ENCODE results near the gene MAPKAP1.

The MAPKAP1 gene

GRCh38 chr9:125472562-125472925 is 234.5 kb downstream of the MAPKAP1 start:
- H3K4me3 ChIP-seq (replicated peaks; ENCODE audit: insufficient read depth, low read length) = no peak overlapping the region
- TF ChIP-seq CTCF (IDR thresholded peaks at IDR 0.05; ENCODE audit: insufficient read depth, low read length) = no peak
- no peak for TF ChIP-seq REST (IDR thresholded peaks at IDR 0.05; ENCODE audit: insufficient replicate concordance, low read depth)
- TF ChIP-seq SPI1 (IDR thresholded peaks at IDR 0.05; ENCODE audit: borderline replicate concordance, low read depth) = no peak
- TF ChIP-seq POLR2AphosphoS5 (IDR thresholded peaks at IDR 0.05; ENCODE audit: low read depth) = no peak
- TF ChIP-seq GABPA (IDR thresholded peaks at IDR 0.05; ENCODE audit: low read depth) = no peak
- H3K27ac ChIP-seq (replicated peaks) = no peak overlapping the region
- no peaks in the 10 kb centered on the region for H3K27me3 ChIP-seq (ENCODE audit: insufficient read depth, poor library complexity, severe bottlenecking)
- no peak for DNase-seq (ENCODE audit: low read depth in 1 of 2, low spot score in 1 of 2)

GRCh38 chr9:125470767-125471580 is 236.0 kb downstream of the MAPKAP1 start:
- Histone ChIP-seq H3K4me3 (replicated peaks; ENCODE audit: insufficient read depth, low read length) (no peak overlapping the region), H3K27me3 (ENCODE audit: insufficient read depth, poor library complexity, severe bottlenecking) (no peaks in the 10 kb centered on the region), H3K27ac (replicated peaks) (no peak overlapping the region)
- TF ChIP-seq REST (IDR thresholded peaks at IDR 0.05; ENCODE audit: insufficient replicate concordance, low read depth) (no peak), GABPA (IDR thresholded peaks at IDR 0.05; ENCODE audit: low read depth) (no peak), SPI1 (IDR thresholded peaks at IDR 0.05; ENCODE audit: borderline replicate concordance, low read depth) (no peak), POLR2AphosphoS5 (IDR thresholded peaks at IDR 0.05; ENCODE audit: low read depth) (no peak), CTCF (IDR thresholded peaks at IDR 0.05; ENCODE audit: insufficient read depth, low read length) (no peak)
- no peak for DNase-seq (ENCODE audit: low read depth in 1 of 2, low spot score in 1 of 2)

- H3K4me3 ChIP-seq (replicated peaks; ENCODE audit: insufficient read depth, low read length) = no peak overlapping the region
Measured at GRCh38 chr9:125470189-125470588, 236.8 kb downstream of the MAPKAP1 start.

More at GRCh38 chr9:125470189-125470588, 236.8 kb downstream of the MAPKAP1 start:
- no peak for DNase-seq (ENCODE audit: low read depth in 1 of 2, low spot score in 1 of 2)
- no peak overlapping the region for H3K27ac ChIP-seq (replicated peaks)
- no peak for TF ChIP-seq CTCF (IDR thresholded peaks at IDR 0.05; ENCODE audit: insufficient read depth, low read length)
- no peak for TF ChIP-seq GABPA (IDR thresholded peaks at IDR 0.05; ENCODE audit: low read depth)
- no peak for TF ChIP-seq SPI1 (IDR thresholded peaks at IDR 0.05; ENCODE audit: borderline replicate concordance, low read depth)
- TF ChIP-seq POLR2AphosphoS5 (IDR thresholded peaks at IDR 0.05; ENCODE audit: low read depth) = no peak
- TF ChIP-seq REST (IDR thresholded peaks at IDR 0.05; ENCODE audit: insufficient replicate concordance, low read depth) = no peak
- no peaks in the 10 kb centered on the region for H3K27me3 ChIP-seq (ENCODE audit: insufficient read depth, poor library complexity, severe bottlenecking)

Data from HL-60 (cell line).